Stimulated activated effector memory CD8-positive, alpha-beta T cell treated with anti-CD3 and anti-CD28 coated beads, Interleukin-12 subunit alpha, Interleukin-12 subunit beta, amount 100 ng/mL, for 72 hours (primary cell): ENCODE measurements around the gene PRRG2.

Experiments
- ATAC-seq: fragments of 150-1000 bp; cut with Tn5 transposase; 2 replicates; pipeline ENCODE4 v1.10.0; 2021
- DNase-seq, 2 donors: peaks; one replicate each; pipeline ENCODE4 v3.0.0; 2021 to 2022; ENCODE audit warnings: low spot score in 2 of 2
- H3K27ac Mint-ChIP-seq: one replicate; pipeline ENCODE4 v1.8.0; 2022; ENCODE audit warnings: mild to moderate bottlenecking, mixed read lengths
- H3K36me3 Mint-ChIP-seq: one replicate; pipeline ENCODE4 v1.8.0; 2022; ENCODE audit warnings: mild to moderate bottlenecking, mixed read lengths
- H3K4me1 Mint-ChIP-seq: one replicate; pipeline ENCODE4 v1.8.0; 2022; ENCODE audit warnings: mixed read lengths
- H3K4me3 Mint-ChIP-seq: one replicate; pipeline ENCODE4 v1.8.0; 2022; ENCODE audit warnings: mild to moderate bottlenecking, mixed read lengths
- H3K9me3 Mint-ChIP-seq: one replicate; pipeline ENCODE4 v1.8.0; 2022; ENCODE audit warnings: mixed read lengths

PRRG2 gene

GRCh38 chr19:49570138-49570856 is 10.8 kb upstream of the PRRG2 start:
- peak in 1 of 2 donors; percentile 70 for DNase-seq
- peak overlapping the region; percentile 27 for H3K4me3 Mint-ChIP-seq
- no peaks in the 10 kb centered on the region for H3K9me3 Mint-ChIP-seq
- H3K36me3 Mint-ChIP-seq, result peaks cover 94% of the 10 kb centered on the region
- peaks cover 41% of the 10 kb centered on the region for H3K4me1 Mint-ChIP-seq
- peak; percentile 78 for ATAC-seq
- H3K27ac Mint-ChIP-seq, result peak overlapping the region; percentile 27

- DNase-seq (no peak), ATAC-seq (no peak)
- peak overlapping the region; percentile 52 for H3K27ac Mint-ChIP-seq
- H3K36me3 Mint-ChIP-seq, result peaks cover 96% of the 10 kb centered on the region
- H3K4me3 Mint-ChIP-seq, result no peak overlapping the region
- H3K9me3 Mint-ChIP-seq, result no peaks in the 10 kb centered on the region
- peaks cover 33% of the 10 kb centered on the region for H3K4me1 Mint-ChIP-seq
Observed at GRCh38 chr19:49570997-49571676, 10.0 kb upstream of the PRRG2 start.

- H3K9me3 Mint-ChIP-seq, result no peaks in the 10 kb centered on the region
- peaks cover 28% of the 10 kb centered on the region for H3K4me1 Mint-ChIP-seq
- H3K36me3 Mint-ChIP-seq, result peaks cover 96% of the 10 kb centered on the region
- DNase-seq (no peak), ATAC-seq (no peak)
- H3K4me3 Mint-ChIP-seq, result no peak overlapping the region
- H3K27ac Mint-ChIP-seq, result no peak overlapping the region
Observed at GRCh38 chr19:49573009-49573408, 8.1 kb upstream of the PRRG2 start.

GRCh38 chr19:49573425-49573824 is 7.7 kb upstream of the PRRG2 start:
- Mint-ChIP-seq H3K4me1 (peaks cover 23% of the 10 kb centered on the region), H3K36me3 (peaks cover 96% of the 10 kb centered on the region), H3K4me3 (no peak overlapping the region), H3K9me3 (no peaks in the 10 kb centered on the region), H3K27ac (no peak overlapping the region)
- ATAC-seq (no peak), DNase-seq (no peak)

GRCh38 chr19:49574206-49574755 is 6.8 kb upstream of the PRRG2 start:
- H3K27ac Mint-ChIP-seq, result no peak overlapping the region
- peaks cover 20% of the 10 kb centered on the region for H3K4me1 Mint-ChIP-seq
- no peak for ATAC-seq
- no peak for DNase-seq
- no peak overlapping the region for H3K4me3 Mint-ChIP-seq
- peaks cover 92% of the 10 kb centered on the region for H3K36me3 Mint-ChIP-seq
- H3K9me3 Mint-ChIP-seq, result no peaks in the 10 kb centered on the region

- Mint-ChIP-seq H3K4me1 (peaks cover 26% of the 10 kb centered on the region), H3K4me3 (peak overlapping the region; percentile 81), H3K36me3 (peaks cover 62% of the 10 kb centered on the region), H3K27ac (peak overlapping the region; percentile 86), H3K9me3 (no peaks in the 10 kb centered on the region)
- DNase-seq (no peak), ATAC-seq (no peak)
Observed at GRCh38 chr19:49579193-49579592, 1.9 kb upstream of the PRRG2 start.

- H3K27ac Mint-ChIP-seq, result peak overlapping the region; percentile 86
- peak overlapping the region; percentile 81 for H3K4me3 Mint-ChIP-seq
- H3K9me3 Mint-ChIP-seq, result no peaks in the 10 kb centered on the region
- peaks cover 26% of the 10 kb centered on the region for H3K4me1 Mint-ChIP-seq
- DNase-seq (no peak), ATAC-seq (peak; percentile 2)
- peaks cover 54% of the 10 kb centered on the region for H3K36me3 Mint-ChIP-seq
Observed at GRCh38 chr19:49579947-49580263, 1.2 kb upstream of the PRRG2 start.

GRCh38 chr19:49580264-49581006 is 681 bp upstream of the PRRG2 start, which contains the start of gene NOSIP:
TSS of gene NOSIP (minus strand) at chr19:49580556. CDS start at chr19:49560691, 19,865 bp downstream.
- ATAC-seq (peak; percentile 98), DNase-seq (peak; percentile 86 to 97)
- Mint-ChIP-seq H3K4me1 (peaks cover 26% of the 10 kb centered on the region), H3K27ac (peak within 1 kb of the TSS; percentile 86), H3K36me3 (peaks cover 49% of the 10 kb centered on the region), H3K4me3 (peak within 1 kb of the TSS; percentile 81), H3K9me3 (no peaks in the 10 kb centered on the region)

- DNase-seq (no peak), ATAC-seq (no peak)
- no peaks in the 10 kb centered on the region for H3K9me3 Mint-ChIP-seq
- peaks cover 21% of the 10 kb centered on the region for H3K36me3 Mint-ChIP-seq
- H3K4me1 Mint-ChIP-seq, result peaks cover 22% of the 10 kb centered on the region
- H3K4me3 Mint-ChIP-seq, result no peak overlapping the region
- no peak overlapping the region for H3K27ac Mint-ChIP-seq
Observed at GRCh38 chr19:49583239-49583638, 2.1 kb downstream of the PRRG2 start.

GRCh38 chr19:49585023-49585422 is 3.9 kb downstream of the PRRG2 start:
- no peaks in the 10 kb centered on the region for H3K9me3 Mint-ChIP-seq
- no peak for DNase-seq
- no peak for ATAC-seq
- peaks cover 15% of the 10 kb centered on the region for H3K36me3 Mint-ChIP-seq
- peaks cover 30% of the 10 kb centered on the region for H3K4me1 Mint-ChIP-seq
- H3K4me3 Mint-ChIP-seq, result no peak overlapping the region
- no peak overlapping the region for H3K27ac Mint-ChIP-seq

- no peak for ATAC-seq
- Mint-ChIP-seq H3K4me3 (no peak overlapping the region), H3K36me3 (peaks cover 19% of the 10 kb centered on the region), H3K4me1 (peaks cover 25% of the 10 kb centered on the region), H3K27ac (no peak overlapping the region), H3K9me3 (no peaks in the 10 kb centered on the region)
- no peak for DNase-seq
Observed at GRCh38 chr19:49587227-49587626, 6.1 kb downstream of the PRRG2 start.

- ATAC-seq (no peak), DNase-seq (peak in 1 of 2 donors; percentile 60)
- Mint-ChIP-seq H3K27ac (peak overlapping the region; percentile 26), H3K4me3 (peak overlapping the region; percentile 45), H3K4me1 (peaks cover 39% of the 10 kb centered on the region), H3K9me3 (no peaks in the 10 kb centered on the region), H3K36me3 (peaks cover 31% of the 10 kb centered on the region)
Observed at GRCh38 chr19:49588365-49589122, 7.4 kb downstream of the PRRG2 start.

GRCh38 chr19:49589502-49589905 is 8.4 kb downstream of the PRRG2 start:
- no peak for DNase-seq
- Mint-ChIP-seq H3K4me3 (peak overlapping the region; percentile 88), H3K4me1 (peaks cover 48% of the 10 kb centered on the region), H3K27ac (no peak overlapping the region), H3K36me3 (peaks cover 40% of the 10 kb centered on the region), H3K9me3 (no peaks in the 10 kb centered on the region)
- no peak for ATAC-seq

GRCh38 chr19:49590071-49590970 is 9.2 kb downstream of the PRRG2 start:
- H3K9me3 Mint-ChIP-seq, result no peaks in the 10 kb centered on the region
- ATAC-seq, result peak; percentile 86
- peak overlapping the region; percentile 89 for H3K27ac Mint-ChIP-seq
- H3K4me1 Mint-ChIP-seq, result peaks cover 51% of the 10 kb centered on the region
- H3K36me3 Mint-ChIP-seq, result peaks cover 45% of the 10 kb centered on the region
- peak; percentile 89 to 97 for DNase-seq
- peak overlapping the region; percentile 88 for H3K4me3 Mint-ChIP-seq
